HG03565 (cell line): ENCODE results near the gene NR3C1.

Source experiments
- ATAC-seq: cut with Tn5 transposase; IDR thresholded peaks from one replicate; pipeline ENCODE4 v1.9.1; 2021; ENCODE audit warnings: mild to moderate bottlenecking, moderate library complexity; ENCODE audit not compliant: unreplicated experiment

Gene NR3C1

DNA sequence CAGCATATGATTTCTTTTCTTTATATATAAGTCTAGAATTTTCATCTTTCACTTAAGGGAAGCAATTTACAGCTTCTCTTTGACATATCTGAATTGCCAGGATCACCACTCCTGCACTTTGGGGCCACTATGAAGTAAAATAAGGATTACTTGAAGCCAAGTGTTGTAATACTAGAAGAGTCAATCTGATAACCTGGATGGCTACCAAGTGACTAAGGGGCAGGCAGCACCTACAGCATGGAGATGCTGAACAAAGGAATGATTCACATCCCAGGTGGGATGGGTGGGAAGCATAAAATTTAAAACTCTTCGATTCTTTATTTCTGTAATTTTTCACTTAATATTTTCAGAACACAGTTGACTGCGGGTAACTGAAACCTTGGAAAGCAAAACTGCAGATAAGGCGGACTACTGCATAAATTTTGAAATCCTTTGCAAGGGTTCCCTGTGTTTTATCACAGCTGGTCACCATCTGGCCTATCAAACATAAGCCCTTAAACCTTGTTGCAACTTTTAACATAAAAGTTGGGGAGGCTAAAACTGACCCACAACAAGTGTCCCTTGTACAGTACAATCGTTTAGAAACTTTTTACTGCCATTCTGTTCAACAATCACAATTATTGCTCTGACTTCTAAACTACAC, 31.2 kb downstream of the NR3C1 start:
- ATAC-seq, result no peak

DNA sequence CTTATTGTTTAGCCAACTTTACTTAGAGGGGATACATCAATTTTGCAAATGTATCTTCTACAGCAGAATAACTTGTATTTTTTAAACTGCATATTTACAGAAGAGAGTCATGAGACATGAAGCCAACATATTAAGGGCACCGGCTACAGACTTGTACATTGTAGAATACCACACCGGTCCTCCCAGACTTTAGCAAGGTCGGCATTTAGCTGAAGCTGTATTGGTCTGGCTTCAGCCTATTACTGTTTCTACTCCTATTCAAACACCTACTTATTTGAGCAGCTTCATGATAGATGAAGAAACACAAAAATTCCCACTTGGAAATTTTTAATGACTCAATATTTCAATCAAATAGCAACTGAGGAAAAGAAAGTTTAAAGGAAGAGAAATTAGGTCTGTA, 33.0 kb downstream of the NR3C1 start:
- no peak for ATAC-seq

DNA sequence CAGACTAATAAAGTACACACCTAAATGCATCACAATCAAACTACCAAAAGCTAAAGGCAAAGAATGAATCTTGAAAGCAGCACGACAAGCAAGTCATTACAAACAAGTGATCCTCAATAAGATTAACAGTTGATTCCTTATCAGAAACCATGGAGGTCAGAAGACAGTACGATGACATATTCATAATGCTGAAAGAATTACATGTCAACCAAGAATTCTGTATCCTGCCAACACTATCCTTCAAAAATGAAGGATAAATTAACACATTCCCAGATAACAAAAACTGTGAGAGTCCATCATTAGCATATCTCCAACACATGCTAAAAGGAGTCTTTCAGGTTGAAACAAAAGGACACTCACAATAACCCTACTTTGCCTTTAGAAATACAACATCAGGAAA, 39.4 kb downstream of the NR3C1 start:
- no peak for ATAC-seq

DNA sequence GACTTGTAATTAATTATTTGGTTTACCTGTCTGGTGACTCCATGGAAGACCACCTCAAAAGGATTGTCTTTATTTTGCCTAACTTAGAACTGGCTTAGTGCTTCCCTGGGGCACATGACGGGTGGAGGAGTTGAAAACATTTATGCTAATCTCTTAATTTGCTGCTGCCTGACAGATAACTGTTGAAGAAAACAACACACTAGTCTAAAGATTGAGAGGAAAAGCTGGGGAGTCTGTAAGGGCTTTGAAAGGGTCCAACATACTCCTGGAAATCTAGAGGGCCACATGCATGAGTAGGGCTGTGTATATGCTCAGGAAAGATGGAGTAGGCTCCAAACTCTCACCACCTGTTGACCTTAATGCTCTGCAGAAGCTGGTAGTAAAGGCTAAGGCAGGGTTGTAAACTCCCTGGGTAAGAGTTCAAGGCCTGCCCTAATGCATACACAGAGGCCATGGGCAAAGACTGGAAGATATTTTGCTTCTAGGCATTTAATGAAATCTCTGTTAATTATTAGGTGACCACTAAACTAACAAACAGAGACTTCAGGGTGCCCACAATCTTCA, 40.7 kb downstream of the NR3C1 start:
- ATAC-seq, result no peak

DNA sequence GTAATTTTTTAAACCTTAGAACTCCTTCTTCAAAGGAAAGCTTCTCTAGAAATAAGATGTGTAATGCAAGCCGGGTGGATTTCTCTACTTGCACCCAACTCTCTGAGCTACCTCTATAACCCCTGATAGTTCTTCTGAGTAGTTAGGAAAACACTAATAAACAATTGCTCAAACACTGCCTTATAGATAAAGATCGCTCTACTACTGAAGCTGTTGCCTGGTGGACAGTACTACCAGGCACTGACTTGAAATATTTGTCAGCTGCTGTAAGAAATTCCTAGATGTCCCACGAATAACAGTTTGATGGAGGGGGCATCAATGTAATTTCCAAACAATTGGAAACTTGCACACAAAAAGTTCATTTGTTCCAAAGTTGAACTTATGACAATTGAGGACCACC, 42.0 kb downstream of the NR3C1 start:
- ATAC-seq, result no peak

DNA sequence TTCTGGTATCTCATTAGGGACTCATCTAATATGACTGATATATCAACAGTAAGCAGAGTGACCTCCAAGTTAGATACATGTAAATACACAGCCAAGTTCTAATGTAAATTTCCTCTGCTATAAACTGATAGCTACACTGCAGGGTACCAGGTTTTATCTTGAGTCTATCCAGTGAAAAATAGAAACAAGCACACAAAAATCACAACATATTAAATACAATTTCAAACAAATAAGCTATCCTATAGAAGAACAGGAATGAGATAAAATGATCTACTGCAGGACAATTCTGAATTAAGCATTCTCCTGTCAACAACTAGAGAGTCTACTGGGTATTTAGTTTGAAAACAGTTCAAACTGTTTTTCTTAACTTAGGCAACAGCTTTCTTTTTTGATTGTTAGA, 42.7 kb downstream of the NR3C1 start:
- ATAC-seq, result no peak

DNA sequence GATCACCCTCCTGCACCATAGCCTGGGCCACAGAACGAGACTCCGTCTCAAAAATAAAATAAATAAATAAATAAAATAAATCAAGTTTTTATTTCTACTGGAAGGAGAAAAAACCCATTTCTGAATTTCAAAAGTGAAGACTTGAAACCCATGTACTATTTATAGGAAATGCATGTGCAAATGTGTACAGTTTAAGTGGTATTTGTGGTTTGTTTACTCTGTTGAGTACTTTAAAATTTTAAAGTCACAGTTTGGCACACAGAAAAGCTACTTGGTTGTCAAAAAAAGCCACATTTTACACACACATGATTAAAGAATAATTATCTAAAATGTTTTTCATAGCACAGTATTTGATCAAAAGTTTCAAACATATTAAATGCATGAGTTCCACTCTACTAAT, 43.6 kb downstream of the NR3C1 start:
- no peak for ATAC-seq

DNA sequence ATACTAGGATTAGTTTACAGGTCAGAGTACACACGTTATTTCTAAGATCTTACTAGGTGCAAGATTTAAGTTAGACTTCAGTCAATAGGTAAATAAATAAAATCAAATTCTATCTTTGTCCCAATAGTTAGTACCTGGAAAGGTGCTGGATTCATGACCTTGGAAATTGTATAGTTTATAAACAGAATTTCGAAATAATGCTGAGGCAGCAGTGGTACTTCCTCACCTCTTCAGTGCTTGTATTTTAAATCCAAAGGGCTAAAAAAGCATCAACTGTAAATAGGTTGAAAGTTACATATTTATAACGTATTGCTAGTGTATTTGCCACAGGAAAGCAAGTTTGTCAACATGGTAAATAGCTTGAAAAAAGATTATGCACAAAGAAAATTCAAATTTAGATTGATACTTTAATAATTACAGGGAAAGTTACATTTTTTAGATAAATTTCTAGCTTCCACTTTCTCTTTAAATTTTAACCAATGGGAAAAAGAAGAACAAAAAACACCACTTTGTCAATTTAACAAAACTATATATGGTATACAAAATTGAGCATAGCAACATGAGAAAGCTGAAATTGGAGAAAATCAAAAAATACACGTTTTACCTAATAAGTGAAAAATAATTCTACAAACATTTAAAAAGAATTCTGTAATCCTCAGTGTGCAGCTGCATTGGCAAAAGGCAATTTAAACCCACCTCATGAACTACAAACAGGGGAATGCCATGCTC, 46.5 kb downstream of the NR3C1 start:
- ATAC-seq, result no peak

DNA sequence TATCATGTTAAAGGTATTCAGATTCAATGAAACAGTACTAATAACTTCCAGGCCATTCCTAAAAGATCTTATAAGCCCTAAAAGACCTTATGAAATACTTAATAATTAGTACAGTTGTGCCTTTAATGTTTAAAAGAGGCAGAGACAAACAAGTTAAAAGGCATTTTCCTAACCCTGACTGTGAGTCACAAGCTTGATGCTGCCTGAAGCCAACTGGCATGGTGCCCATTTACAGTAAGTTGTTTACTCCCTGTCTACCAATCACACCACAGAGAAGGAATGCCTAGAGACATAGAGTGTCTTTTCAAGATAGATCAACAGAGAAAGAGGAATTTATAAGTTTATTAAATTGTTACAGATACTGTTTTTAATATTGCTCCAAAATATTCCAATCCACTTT, 47.8 kb downstream of the NR3C1 start:
- no peak for ATAC-seq

DNA sequence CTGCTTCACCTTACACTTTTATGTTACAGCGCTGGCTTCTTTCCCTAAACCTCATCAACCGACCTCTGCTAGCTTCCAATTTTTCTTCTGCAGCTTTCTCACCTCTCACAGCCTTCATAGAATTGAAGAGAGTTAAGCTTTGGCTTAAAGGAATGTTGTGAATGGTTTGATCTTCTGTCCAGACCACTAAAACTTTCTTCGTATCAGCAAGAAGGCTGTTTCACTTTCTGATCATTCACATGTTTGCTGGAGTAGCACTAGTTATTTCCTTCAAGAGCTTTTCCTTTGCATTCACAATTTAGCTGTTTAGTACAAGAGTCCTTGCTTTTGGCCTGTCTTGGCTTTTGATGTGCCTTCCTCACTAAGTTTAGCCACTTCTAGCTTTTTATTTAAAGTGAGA, 49.5 kb downstream of the NR3C1 start:
- no peak for ATAC-seq

DNA sequence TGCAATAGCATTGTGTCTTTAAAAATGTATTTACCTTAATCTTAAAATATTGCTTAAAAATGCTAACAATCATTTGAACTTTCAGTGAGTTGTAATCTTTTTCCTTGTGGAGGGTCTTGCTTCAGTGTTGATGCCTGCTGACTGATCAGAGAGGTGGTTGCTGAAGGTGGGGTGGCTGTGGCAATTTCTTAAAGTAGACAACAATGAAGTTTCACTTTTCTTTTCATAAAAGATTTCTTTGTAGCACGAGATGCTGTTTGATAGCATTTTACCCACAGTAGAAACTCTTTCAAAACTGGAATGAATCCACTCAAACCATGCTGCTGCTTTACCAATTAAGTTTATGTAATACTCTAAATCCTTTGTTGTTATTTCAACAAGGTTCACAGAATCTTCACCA, 50.8 kb downstream of the NR3C1 start:
- no peak for ATAC-seq

DNA sequence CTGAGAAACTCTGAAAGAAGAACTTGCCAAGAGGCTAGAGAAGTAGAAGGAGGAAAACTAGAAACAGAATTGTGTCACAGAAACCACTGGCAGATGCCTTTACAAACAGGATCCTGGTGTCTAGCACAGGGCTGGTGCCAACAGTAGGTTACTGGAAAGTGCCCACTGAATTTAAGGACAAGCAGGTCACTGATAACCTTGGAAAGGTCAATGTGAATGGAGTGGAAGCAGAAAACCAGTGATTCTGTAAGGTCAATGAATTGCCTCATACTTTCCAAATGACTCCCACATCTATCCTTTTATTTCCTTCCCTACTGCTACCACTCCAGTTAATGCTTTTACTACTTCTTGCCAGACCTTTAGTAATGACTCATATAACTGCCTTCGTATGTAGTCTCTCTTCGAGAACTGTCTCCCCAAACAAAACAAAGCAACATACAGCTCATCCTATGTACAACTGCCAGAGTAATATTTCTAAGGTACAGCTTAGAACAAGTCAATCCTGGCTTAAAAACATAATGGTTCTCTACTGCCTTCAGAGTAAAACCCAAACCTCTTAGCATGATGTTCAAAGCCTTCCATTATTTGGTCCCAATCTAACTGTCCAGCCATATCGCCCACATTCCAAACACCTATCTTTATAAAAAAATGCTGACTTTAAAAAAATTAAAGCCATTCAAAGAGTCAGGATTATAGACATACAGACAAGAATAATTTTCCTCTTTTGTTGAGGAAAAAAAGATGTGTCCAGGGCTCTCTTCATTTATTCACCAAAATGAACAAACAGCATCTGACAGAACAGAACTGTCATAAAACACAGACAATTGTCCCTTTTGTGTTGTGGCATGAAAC, 52.5 kb downstream of the NR3C1 start:
- ATAC-seq, result peak; percentile 32

DNA sequence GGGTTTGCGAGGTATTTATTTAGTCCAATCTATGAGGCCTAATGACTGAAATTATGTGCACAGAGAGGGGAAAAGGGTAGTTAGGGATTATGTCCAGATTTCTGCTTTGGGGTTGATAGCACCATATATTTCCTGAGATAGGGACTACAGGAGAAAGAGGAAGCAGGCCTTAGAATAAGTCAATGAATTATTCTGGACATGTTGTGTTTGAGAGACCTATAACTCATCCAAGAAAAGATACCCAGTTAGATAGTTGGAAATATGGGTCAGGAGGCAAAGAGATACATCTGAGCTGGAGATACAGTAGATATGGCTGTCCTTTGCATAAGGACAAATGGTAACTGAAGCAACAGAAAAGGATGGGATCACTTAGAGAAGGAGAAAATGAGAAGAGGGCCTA, 53.1 kb downstream of the NR3C1 start:
- ATAC-seq, result no peak

DNA sequence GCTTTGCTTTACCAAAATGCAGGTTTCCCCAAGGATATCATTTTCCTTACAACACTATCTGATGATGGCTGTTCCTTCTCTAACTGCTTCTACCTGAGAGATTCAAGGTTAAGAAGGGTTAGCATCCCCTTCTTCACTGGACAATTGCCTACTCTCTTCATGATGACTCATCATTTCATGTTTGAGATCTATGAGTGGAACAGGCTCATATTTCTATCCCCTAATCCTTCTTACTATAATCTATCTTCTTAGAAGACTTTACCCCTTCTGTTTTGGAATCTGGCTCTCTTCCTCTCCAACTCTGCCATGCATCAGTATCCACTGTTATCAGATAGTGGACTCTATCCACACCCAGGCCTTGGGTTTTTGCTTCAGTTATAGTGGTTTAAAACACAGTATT, 54.3 kb downstream of the NR3C1 start:
- no peak for ATAC-seq

DNA sequence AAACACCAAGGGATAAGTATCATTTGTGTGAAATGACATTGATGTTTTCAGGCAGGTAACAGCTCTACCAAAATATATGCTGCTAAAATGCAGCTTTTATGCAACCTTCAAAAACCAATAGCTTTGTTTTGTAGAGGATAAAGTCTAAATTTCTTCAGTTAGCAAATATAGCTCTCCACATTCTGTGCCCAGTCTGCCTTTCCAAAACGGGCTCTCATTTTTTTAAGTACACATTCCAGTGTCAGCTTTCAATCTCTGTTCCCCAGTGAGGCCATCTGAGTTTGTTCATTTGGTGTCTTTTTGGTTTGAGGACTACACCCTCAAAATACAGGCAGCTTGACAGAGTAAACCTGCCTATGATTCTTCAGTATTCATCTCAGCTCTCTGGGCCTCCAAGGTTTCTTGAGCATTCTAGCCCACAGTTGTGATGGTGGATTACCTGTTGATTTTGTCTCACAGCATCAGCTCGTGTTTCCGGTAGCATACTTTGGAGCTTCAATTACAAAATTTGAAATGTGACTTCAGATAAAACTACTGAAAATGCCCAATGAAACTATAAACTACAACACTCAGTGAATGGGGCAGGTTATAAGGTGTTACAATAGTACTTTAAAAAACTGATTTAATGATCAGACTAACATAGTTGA, 55.7 kb downstream of the NR3C1 start:
- ATAC-seq, result no peak

DNA sequence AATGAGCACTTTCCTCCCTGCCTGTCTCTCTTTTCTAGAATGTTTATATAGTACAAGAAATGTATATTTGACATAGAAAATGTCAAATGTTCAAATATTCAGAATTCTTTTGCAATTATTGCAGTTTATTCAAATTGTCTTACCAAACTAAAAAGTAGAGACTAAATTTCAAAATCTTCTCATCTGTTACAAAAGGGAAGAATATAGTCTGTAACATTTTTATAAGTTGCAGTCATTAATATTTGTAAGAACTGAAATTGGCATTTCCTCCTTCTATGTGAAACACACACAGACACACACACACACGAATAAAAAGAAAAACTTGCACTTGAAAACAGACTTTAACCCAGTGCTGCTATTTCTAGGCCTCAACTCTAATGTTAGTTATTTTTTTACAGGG, 56.4 kb downstream of the NR3C1 start:
- no peak for ATAC-seq

DNA sequence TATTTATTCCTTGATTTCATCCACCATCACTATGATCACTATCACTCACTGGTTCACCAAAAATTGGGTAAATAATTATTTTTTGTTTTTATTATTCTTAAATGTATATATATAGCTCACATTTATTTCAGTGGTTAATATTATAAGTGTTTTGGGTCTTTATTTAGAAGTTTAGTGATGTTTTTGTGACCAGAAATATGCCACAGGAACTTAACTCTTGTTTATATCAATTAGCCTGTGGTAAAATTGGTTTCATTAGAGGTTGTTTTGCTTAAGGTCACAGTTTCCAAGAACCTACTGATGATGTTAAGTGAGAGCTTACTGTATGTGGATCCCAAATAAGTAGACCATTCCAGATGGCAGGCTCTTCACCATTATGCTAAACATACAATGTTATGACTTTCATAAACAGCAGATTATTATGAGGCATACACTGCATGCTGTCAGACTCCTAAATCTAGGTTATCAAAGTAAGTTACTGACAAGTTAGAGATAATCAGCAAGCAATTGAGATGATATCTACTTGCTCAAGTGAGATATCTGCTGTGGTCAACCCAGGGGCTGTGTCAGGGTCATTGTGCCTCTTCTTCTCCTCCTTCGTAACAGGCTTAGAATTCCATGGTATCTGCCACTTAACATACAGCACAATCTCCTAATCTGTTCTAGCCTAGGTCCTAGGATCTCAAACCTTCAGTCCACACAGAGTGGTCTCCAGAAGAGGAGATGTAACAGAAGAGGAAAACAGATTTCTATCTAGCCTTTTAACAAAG, 57.6 kb downstream of the NR3C1 start:
- ATAC-seq, result no peak

DNA sequence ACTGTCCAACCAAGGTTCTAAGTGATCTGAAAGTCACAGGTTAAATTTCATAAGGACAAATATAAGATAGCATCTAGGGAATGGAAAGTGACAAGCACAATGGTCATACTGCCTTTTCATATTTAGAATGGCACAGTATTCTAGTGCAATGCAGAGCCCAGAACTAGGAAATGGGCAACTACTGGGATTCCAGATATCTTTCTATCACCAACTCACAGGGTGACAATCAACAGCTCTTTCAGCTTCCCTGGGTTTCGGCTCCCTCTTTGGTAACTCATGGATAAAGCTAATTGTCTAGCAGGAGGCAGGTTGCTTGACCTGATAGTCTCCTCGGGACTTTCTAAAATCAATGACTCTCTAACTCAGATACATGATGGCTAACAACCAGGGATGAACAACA, 60.4 kb downstream of the NR3C1 start:
- ATAC-seq, result no peak

DNA sequence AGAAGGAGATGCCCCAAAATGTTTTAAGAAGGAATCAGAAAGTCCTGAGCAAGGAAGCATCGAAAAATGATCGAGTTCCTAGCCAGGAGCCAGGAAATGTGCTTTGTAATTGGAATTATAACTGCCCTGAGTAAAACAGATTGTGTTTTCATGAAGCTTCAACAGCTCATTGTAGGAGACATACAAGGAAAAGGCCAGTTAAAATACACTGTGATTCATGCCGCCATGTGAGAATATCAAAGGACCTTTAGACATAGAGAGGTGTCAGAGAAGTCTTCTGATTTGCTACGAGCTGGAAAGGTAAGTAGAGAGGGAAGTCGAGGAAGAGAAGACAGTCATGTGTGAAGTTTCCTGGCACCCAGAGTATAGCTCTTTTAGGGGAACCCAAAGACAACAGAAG, 60.9 kb downstream of the NR3C1 start:
- no peak for ATAC-seq

DNA sequence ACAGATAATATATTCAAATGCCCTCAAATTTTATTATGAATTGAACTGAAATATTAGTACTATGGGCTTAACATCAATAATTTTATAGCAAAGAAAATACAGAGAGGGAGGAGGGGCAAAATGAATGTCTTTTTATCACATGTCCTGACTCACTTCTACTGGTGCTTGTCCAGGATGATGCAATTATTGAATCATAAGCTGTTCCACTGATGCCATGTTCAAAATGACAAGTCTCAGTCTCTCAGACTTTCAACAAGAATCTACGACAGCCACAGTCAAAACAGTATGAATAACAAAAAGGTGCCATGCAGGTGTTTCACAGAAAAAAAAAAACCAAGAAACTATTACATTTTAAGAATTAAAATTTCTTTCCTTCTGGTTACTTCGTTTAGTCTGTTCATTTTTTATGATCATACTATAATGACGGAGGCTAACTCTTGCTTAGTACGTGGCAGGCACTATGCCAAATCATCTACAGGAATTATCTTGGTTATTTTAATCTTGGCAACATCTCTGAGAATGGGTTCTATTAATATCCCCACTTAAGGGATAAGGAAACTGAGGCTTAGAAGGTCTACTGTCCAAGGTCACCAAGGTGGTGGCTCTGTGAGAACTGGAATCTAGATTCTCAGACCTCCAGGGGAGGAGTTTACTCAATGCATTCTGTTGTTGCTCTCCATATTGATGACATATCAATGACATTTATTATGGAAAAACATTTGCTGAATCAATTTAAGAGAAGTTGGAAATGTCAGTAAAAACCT, 61.5 kb downstream of the NR3C1 start:
- ATAC-seq, result no peak
